IPS-15b (cell line): Measurements from ENCODE around the gene HOXD9.

Experiments used
- H3K27me3 ChIP-seq: one replicate; pipeline ENCODE4 v1.6.1; 2013; ENCODE audit warnings: low read length; ENCODE audit not compliant: control insufficient read depth, insufficient read depth
- H3K36me3 ChIP-seq: one replicate; pipeline ENCODE4 v1.6.1; 2013; ENCODE audit warnings: low read length; ENCODE audit not compliant: control insufficient read depth, insufficient read depth
- H3K4me1 ChIP-seq: one replicate; pipeline ENCODE4 v1.6.1; 2013; ENCODE audit warnings: mild to moderate bottlenecking, low read length; ENCODE audit not compliant: control insufficient read depth, insufficient read depth
- H3K4me3 ChIP-seq: one replicate; pipeline ENCODE4 v1.5.1; 2013; ENCODE audit warnings: low read depth, low read length
- H3K9ac ChIP-seq: one replicate; pipeline ENCODE4 v1.6.1; 2013; ENCODE audit warnings: low read depth, mild to moderate bottlenecking, low read length
- H3K9me3 ChIP-seq: one replicate; pipeline ENCODE4 v1.6.1; 2013; ENCODE audit warnings: mild to moderate bottlenecking, low read length; ENCODE audit not compliant: control insufficient read depth, insufficient read depth

HOXD9 gene

GRCh38 chr2:176081376-176081836, 41.1 kb upstream of the HOXD9 start:
- Histone ChIP-seq H3K9ac (no peak overlapping the region), H3K36me3 (no peaks in the 10 kb centered on the region), H3K4me3 (peak overlapping the region; percentile 43), H3K27me3 (peaks cover 95% of the 10 kb centered on the region), H3K9me3 (no peaks in the 10 kb centered on the region), H3K4me1 (peaks cover 3% of the 10 kb centered on the region)

DNA sequence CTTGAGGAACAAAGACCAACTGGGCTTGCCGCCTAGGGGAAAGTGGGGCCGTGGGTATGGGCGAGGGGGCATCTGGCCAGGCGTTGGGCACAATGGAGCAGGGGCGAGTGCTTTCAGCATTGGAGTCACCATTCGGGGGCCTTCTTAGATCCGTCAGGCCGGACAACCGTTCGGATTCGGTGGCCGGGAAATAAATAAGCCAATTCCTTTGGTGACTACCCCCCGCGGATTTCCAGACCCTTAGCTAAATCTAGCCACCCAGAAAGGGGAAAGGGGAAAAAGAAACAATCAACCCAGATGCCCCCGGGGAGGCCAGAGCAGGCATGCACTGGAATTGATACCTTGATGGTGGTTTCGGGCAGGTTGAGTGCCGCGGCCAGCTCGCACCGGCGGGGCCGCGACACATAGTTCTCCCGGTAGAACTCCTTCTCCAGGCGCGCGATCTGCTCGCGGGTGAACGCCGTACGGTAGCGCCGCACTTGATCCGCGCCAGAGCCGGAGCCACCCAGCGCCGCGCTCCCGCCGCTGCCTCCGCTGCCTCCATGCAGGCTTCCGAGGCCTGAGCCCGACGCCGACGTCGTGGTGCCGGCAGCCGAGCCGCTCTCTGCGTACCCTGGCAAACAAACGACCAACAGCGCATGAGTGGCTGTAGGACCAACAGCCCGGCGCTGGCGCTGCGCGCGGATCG, 40.5 kb upstream of the HOXD9 start:
- H3K36me3 ChIP-seq: no peaks in the 10 kb centered on the region
- H3K27me3 ChIP-seq: peaks cover 95% of the 10 kb centered on the region

GRCh38 chr2:176082525-176082823, 40.0 kb upstream of the HOXD9 start:
- H3K27me3 ChIP-seq: peaks cover 95% of the 10 kb centered on the region
- no peaks in the 10 kb centered on the region for H3K9me3 ChIP-seq
- H3K9ac ChIP-seq: no peak overlapping the region
- H3K36me3 ChIP-seq: no peaks in the 10 kb centered on the region
- H3K4me1 ChIP-seq: peaks cover 3% of the 10 kb centered on the region
- peak overlapping the region; percentile 18 for H3K4me3 ChIP-seq

More for the DNA sequence above, 40.5 kb upstream of the HOXD9 start:
- peaks cover 3% of the 10 kb centered on the region for H3K4me1 ChIP-seq
- H3K4me3 ChIP-seq: peak overlapping the region; percentile 18
- H3K9ac ChIP-seq: no peak overlapping the region
- H3K9me3 ChIP-seq: no peaks in the 10 kb centered on the region

DNA sequence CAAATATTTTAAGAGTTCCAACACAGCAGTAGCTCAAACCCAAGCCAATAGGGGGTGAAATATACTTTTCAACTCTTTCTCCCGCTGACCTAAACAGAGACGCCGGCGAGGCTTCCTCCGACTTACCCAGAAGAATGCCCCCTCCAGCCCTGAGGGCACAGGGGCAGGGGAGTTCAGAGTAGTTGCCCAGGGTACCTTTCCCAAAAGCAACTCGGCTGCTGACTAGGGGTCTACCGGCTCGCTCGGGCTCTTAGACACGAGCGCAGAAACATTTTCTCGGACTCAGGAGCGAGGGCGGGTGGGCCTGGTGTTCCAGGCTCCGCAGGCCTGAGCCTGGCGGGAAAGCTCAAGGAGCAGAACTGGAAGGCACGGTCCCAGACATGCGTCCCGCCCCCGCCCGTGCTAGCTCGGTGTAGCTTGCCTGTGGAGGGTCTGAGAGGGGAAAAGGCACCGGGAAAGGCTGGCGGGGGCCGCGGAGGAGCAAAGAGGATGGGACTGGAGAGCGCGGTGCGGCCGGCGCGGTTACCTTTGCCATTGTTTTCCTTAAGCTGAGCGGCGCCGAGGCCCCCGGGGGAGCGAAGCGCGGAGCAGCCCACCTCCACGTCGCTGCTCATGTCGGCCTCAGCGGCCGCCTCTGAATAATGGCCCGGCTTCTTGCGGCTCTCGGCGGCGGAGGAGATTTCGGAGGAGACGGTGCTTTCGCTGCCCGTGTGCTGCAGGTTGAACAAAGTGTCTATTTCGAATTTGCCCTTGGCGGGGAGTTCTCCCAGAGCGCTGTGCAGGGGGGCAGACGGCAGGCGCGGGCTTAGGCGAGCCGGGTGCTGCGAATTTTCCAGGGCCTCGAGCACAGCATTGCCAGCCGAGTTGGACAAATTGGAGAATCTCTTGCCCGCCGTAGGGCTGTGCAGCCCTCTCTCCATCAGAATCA, 39.4 kb upstream of the HOXD9 start:
- no peaks in the 10 kb centered on the region for H3K9me3 ChIP-seq
- H3K36me3 ChIP-seq: no peaks in the 10 kb centered on the region
- H3K4me3 ChIP-seq: peak overlapping the region; percentile 18
- peaks cover 95% of the 10 kb centered on the region for H3K27me3 ChIP-seq
- H3K9ac ChIP-seq: no peak overlapping the region
- H3K4me1 ChIP-seq: peaks cover 3% of the 10 kb centered on the region

DNA sequence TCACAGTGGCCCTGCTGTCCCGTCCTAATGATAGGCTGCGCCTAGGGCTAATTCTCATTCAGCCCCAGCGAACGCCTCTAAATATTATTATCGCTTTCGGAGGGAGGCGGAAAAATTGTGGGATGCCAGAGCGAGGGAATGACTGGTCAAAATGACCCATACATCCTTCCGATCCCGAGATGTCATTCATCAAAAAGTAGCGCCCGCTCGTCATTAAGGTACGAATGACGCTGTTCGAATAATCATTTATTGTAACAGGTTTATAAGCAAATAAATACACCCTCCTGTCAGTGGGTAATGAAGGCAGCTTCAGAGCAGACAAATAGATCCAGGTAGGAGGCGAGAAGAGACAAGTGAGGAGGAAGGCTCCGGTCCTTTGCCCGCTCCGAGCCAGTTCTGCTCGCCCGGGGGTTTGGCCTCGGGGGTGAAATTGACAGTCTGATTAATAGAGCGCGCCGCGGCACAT, 38.7 kb upstream of the HOXD9 start, which contains the start of gene EVX2:
Gene EVX2 (minus strand): TSS at position 167 of the 466 bp plus-strand sequence. CDS start 186 bp downstream, outside the sequence.
- Histone ChIP-seq H3K36me3 (no peaks in the 10 kb centered on the region), H3K27me3 (peaks cover 95% of the 10 kb centered on the region), H3K4me1 (peaks cover 3% of the 10 kb centered on the region), H3K9ac (no peak within 1 kb of the TSS), H3K4me3 (peak within 1 kb of the TSS; percentile 13), H3K9me3 (no peaks in the 10 kb centered on the region)

DNA sequence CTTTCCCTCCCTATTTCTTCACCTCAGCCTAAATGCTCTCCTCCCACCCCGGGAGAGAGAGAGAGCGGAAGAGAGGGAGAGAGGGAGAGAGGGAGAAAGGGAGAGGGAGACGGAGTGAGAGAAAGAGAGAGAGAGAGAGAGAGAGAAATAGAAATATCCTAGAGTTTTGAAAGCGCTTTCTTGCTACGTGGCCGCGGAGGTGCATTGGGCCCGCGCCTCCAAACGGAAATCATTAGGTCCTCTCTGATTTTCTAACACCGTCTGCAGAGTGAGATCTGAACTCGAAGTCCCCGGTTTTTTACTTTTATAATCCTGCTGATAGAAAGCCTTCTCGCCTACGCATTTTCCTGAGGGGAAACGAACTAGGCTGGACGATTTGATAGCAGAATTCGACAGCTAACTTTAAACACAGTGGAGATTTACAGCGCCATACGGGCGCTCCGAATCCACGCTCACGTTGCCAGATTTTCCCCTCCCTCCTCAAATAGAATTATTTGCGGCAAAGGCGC, 37.9 kb upstream of the HOXD9 start:
- peak overlapping the region; percentile 35 for H3K4me3 ChIP-seq
- H3K9me3 ChIP-seq: no peaks in the 10 kb centered on the region
- H3K4me1 ChIP-seq: no peaks in the 10 kb centered on the region
- H3K36me3 ChIP-seq: no peaks in the 10 kb centered on the region
- no peak overlapping the region for H3K9ac ChIP-seq
- peaks cover 95% of the 10 kb centered on the region for H3K27me3 ChIP-seq

DNA sequence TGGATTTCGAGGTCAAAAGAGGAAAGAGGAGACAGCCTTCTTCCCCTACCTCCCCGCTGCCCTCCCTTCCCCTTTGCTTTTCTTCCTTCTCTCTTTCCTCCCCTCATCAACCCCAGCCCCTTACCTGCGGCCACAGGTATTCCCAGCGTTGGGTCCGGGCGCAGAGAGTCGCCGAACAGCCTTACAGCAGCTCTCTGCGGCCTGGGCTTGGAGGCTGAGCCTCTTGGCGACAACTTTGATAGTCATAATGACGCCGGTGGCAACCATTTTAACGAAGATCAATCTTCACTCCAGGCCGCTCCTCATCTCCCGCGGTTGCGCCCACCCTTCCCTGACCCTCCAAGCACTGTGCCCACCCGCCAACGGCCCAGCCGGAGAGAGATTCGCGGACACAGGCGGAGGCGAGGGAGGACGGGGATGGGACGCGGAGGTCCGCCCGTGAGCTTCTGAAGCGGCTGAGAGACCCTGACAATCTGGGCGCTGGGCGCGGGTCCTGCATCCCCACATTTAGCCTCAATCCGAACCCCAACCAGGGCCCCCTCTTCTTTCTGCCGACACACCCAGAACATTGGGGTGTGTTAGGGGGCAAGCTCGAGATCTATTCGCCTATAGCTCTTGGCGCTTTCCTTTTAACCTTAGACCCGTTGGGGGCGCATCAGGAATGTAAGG, 37.3 kb upstream of the HOXD9 start:
- no peak overlapping the region for H3K9ac ChIP-seq
- H3K36me3 ChIP-seq: no peaks in the 10 kb centered on the region
- peaks cover 100% of the 10 kb centered on the region for H3K27me3 ChIP-seq
- H3K9me3 ChIP-seq: no peaks in the 10 kb centered on the region
- peak overlapping the region; percentile 35 for H3K4me3 ChIP-seq
- no peaks in the 10 kb centered on the region for H3K4me1 ChIP-seq

- Histone ChIP-seq H3K4me3 (peak overlapping the region; percentile 35), H3K9ac (no peak overlapping the region)
Measured at GRCh38 chr2:176085861-176086771, 36.4 kb upstream of the HOXD9 start.

GRCh38 chr2:176087330-176088047, 35.0 kb upstream of the HOXD9 start:
- peaks cover 98% of the 10 kb centered on the region for H3K27me3 ChIP-seq
- H3K9ac ChIP-seq: no peak overlapping the region
- H3K4me3 ChIP-seq: peak overlapping the region; percentile 49
- H3K36me3 ChIP-seq: no peaks in the 10 kb centered on the region
- H3K4me1 ChIP-seq: no peaks in the 10 kb centered on the region
- H3K9me3 ChIP-seq: no peaks in the 10 kb centered on the region

More at GRCh38 chr2:176085861-176086771, 36.4 kb upstream of the HOXD9 start:
- no peaks in the 10 kb centered on the region for H3K9me3 ChIP-seq
- H3K36me3 ChIP-seq: no peaks in the 10 kb centered on the region
- H3K4me1 ChIP-seq: no peaks in the 10 kb centered on the region
- H3K27me3 ChIP-seq: peaks cover 100% of the 10 kb centered on the region
